Measurements from ENCODE around the gene JMJD4. TPM values are rescaled to one million over a fixed set of nuclear protein-coding genes. Genes with fewer than 3 reads are reported as not detected.

JMJD4 gene
- 13.4 TPM for total RNA-seq

GRCh38 chr1:227734856-227735538, at the start of gene JMJD4, which contains the start of gene SNAP47:
Gene JMJD4, minus strand, starts transcription at chr1:227735302. Its CDS starts 29 bp downstream, at chr1:227735273.
Gene SNAP47, plus strand, starts transcription at chr1:227735435. Its CDS starts 12,302 bp downstream, at chr1:227747737.
- peak; percentile 94 for DNase-seq (ENCODE audit: low spot score)
- intact Hi-C loops (cut with DNase I): no loop called here
- peak; percentile 92 for ATAC-seq

DNA sequence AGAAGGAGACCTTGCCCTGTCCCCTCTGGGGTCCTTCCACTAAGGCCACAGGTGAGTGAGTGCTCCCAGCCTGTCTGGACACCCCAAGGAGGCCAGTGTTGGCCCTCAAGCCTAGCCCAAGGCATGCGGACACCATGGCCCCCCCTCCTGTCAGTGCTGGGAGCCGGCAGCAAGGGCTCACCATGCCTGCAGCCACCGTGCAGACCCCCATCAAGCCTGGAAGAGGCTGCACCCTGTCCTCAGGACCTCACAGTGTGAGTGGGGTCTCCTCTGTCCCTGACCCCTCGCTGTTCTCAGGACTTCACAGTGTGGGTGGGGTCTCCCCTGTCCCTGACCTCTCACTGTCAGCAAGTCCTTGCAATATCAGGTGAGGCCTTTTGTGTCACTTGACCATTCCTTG, 47.1 kb upstream of the JMJD4 start:
- ATAC-seq (no peak), DNase-seq (ENCODE audit: low spot score) (no peak)
- intact Hi-C loops (cut with DNase I): no loop called here

DNA sequence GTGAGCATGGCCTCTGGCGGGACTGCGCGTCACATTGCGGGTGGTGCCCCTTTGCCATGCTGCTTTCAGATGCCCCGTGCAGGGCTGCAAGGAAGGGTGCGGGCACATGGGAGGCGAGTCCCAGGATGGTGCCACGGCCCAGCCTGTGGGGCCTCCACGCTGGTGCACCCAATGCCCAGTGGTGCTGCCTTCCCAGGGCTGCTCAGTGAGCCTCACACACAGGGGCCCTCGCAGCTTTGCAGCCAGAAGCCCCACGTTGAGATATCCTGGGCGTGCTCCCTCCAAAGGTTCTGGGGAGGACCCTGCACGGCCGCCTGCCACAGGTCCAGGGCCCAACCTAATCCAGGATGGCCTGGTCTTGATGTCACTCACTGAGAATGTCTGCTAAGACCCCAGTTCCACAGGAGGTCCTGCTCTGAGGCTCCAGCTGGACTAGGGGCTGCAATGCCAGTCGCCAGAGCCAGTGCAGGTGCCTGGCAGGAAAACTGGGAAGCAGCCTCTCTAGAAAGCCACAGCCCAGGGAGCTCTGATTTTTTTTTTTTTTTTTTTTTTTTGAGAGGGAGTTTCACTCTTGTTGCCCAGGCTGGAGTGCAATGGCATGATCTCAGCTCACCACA, 46.3 kb upstream of the JMJD4 start:
- intact Hi-C loops (cut with DNase I): no loop called here
- ATAC-seq (no peak), DNase-seq (ENCODE audit: low spot score) (peak; percentile 53)

- DNase-seq (ENCODE audit: low spot score) (peak; percentile 53), ATAC-seq (no peak)
- intact Hi-C loops (cut with DNase I): no loop called here
These were observed 45.3 kb upstream of the JMJD4 start for GRCh38 chr1:227780101-227781044.

GRCh38 chr1:227779685-227780084, 44.6 kb upstream of the JMJD4 start:
- ATAC-seq: no peak
- intact Hi-C loops (cut with DNase I): no loop called here

GRCh38 chr1:227779021-227779441, 43.9 kb upstream of the JMJD4 start:
- DNase-seq (ENCODE audit: low spot score): peak; percentile 53
- ATAC-seq: no peak
- intact Hi-C loops (cut with DNase I): no loop called here

More at GRCh38 chr1:227779685-227780084, 44.6 kb upstream of the JMJD4 start:
- DNase-seq (ENCODE audit: low spot score): peak; percentile 45

DNA sequence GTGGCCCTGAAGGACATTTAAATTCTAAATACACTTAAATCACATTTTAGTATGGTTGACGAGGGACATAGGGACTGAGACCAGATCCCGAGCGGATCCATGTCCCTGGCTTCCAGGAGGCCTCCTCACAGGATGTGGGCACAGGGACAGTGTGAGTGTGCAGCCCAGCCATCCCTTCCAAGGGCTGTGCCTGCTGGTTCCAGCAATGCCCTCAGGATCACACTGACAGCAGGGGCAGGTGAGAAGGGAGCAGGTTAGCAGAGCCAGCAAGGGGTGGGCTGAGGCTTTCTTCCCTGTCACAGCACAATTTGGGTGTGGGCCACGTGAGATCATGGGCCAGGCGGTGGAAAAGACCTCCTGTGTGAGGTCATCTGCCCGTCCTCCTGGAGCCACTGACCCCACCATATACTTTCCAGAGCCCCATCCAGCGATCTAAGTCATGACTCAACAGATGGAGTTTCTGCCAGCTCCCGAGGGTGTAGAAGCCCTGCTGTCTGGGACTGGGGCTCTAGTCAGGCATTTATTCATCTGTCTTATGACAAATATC, 43.4 kb upstream of the JMJD4 start:
- ATAC-seq: no peak
- DNase-seq (ENCODE audit: low spot score): peak; percentile 35
- intact Hi-C loops (cut with DNase I): no loop called here

GRCh38 chr1:227777646-227778045, 42.5 kb upstream of the JMJD4 start:
- intact Hi-C loops (cut with DNase I): no loop called here
- DNase-seq (ENCODE audit: low spot score) (no peak), ATAC-seq (no peak)

DNA sequence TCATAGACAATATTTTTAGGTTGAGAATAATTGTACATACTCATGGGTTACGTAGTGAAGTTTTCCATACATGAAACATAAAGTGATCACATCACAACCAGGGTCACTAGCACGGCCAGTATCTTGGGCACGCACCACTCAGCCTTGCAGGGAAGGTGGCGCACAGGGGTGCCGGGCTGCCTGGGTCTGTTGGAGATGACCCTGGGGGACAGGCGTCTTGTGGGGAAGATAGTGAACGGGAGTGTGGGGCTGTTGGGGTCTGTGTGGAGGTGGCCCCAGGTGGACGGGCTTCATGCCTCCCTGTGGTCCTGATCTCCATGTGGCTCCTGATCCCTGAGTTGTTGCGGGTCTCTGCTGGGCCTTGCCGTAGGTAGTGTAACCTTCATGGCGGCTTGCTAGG, 42.1 kb upstream of the JMJD4 start:
- intact Hi-C loops (cut with DNase I): no loop called here
- ATAC-seq (no peak), DNase-seq (ENCODE audit: low spot score) (no peak)

- intact Hi-C loops (cut with DNase I): no loop called here
- ATAC-seq (no peak), DNase-seq (ENCODE audit: low spot score) (no peak)
These were observed 41.2 kb upstream of the JMJD4 start for GRCh38 chr1:227776331-227776771.

DNA sequence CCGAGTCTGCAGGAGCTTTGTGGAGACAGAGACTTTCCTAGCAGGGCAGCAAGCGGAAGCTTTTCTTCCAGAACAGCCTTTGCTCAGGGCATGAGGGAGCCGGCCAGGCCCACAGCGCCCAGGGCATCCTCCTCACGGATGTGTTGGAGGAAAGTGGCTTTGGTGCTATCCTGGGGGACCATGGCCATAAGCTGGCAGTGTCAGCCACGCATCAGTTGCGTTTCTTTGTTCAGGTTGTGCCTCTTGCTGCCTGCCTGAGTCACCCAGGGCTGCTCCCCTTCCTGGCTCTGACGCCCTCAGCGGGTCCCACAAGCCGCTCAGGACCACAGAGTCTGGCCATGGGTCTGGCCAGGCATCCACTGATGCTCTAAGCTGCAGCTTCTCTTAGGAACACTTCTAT, 40.7 kb upstream of the JMJD4 start:
- DNase-seq (ENCODE audit: low spot score) (no peak), ATAC-seq (no peak)
- intact Hi-C loops (cut with DNase I): no loop called here

DNA sequence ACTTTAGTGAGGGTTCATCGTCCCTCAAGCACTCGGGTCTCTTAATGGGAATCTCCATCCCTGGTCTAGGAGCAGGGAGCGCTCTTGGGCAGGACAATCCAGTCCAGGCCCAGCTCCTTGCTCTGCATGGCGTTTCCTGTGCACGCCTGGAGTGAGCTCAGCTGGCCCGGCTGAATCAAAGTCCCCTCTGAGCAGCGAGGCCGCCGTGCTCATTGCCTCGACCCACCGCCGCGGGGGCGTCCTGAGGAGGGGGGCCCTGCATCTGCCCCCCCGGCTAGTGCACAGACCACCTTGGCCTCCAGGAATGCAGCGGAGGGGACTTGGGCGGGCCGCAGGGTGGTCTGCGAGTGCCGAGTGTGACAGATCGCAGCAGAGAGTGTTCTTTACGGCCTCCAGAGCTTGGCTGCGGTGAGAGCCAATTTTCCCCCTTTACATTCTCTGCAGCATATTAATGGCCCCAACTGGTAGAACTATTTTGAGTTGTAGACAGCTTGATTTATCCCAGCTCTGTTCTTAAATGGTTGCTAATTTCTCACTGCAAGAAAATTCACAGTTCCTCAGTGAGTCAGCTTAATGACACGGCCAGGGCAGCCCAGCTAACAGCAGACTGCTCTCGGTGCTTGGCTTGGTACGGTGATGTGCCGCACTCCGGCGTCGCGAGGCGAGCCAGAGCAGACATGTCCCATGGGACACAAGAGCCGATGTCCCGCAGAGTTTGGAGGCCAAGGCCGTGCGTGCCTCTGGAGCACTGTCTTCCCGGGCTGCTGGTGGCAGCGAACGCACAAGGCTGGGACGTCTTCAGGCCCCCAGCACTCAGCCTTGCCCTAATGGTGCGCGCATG, 39.9 kb upstream of the JMJD4 start:
- ATAC-seq (peak; percentile 47), DNase-seq (ENCODE audit: low spot score) (no peak)
- intact Hi-C loops (cut with DNase I): no loop called here

DNA sequence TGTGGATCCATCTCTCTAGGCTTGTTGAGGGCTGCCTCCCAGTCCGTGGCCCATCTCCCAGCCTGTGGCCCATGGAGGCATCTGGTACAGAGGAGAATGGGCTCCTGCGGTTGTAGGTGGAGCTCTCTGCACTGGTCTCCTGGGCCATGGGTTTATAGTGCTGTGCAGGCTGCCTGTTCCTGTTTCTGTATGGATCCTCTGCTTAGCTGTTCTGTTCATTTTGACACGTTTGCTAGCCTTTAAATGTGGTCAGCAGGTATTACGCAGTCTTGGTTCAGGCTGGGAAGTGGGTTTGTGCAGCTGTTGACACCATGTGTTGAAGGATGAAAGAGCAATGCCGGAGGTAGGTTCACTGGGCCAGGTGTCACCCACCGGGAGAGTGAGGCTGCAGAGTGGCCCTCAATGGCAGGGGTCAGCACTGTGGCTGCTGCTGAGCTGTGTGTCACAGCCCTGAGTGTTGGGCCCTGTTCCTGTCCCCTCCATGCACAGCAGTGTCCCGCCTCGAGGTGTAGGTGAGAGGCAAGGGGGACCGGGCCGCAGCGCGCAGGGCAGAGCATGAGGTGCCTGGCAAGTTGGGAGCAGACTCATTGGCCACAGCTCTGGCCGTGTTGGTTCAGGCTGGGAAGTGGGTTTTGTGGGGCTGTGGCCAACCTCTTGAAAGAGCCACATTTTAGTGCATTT, 39.1 kb upstream of the JMJD4 start:
- intact Hi-C loops (cut with DNase I): no loop called here
- no peak for DNase-seq (ENCODE audit: low spot score)
- ATAC-seq: no peak

- intact Hi-C loops (cut with DNase I): no loop called here
- ATAC-seq (no peak), DNase-seq (ENCODE audit: low spot score) (no peak)
These were observed 38.5 kb upstream of the JMJD4 start for GRCh38 chr1:227773558-227773957.

- intact Hi-C loops (cut with DNase I): no loop called here
- ATAC-seq: no peak
- no peak for DNase-seq (ENCODE audit: low spot score)
These were observed 36.7 kb upstream of the JMJD4 start for GRCh38 chr1:227771771-227772170.

DNA sequence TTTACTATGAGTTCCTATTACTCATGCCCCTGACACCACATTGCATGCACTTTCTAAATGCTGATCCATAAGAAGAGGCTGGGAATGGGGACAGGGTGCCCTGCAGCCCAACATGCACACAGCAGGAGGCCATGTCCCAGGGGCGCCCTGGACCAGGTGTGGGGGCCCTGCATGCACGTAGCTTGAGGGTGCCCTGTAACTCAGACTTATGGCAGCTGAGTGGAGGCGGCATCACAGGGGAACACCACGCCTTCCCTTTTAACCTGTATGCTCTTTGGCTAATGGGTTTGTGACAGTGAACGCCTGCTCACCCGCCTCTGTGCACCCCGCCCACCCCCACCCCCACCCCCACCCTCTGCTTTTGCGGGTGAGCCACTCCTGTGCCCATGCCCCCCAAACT, 36.2 kb upstream of the JMJD4 start:
- DNase-seq (ENCODE audit: low spot score) (no peak), ATAC-seq (no peak)
- intact Hi-C loops (cut with DNase I): no loop called here

DNA sequence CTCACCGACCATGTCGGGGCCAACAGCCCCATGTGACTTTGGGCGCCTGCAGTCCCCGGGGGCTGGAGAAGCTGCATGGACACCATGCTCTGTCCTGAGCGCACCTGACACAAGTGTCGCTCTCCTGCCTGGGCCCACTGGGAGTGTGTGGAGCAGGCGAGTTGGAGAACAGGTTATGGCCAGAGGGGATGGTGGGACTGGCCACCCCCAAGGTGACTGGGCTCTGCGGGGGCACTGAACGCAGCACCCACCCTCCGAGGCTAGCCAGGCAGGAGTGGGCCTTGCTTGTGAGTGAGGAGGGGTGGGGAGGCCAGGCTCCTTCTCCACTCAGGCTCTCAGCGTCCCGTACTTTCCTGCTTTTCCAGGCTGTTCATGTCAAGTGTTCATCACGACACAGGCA, 35.7 kb upstream of the JMJD4 start:
- DNase-seq (ENCODE audit: low spot score) (no peak), ATAC-seq (no peak)
- intact Hi-C loops (cut with DNase I): no loop called here

- ATAC-seq (no peak), DNase-seq (ENCODE audit: low spot score) (no peak)
- intact Hi-C loops (cut with DNase I): loop anchor here (5.0 kb wide), 1 partner anchor 177 kb away; the partner anchor contains the start of gene WNT9A
These were observed 34.9 kb upstream of the JMJD4 start for GRCh38 chr1:227769936-227770494.

Data from sciatic nerve (tissue), 2 donors.